ENCODE results near the gene MAGI1.

The MAGI1 gene

GRCh38 chr3:65828706-65829105, 210.0 kb downstream of the MAGI1 start:
- no peak for DNase-seq

GRCh38 chr3:65827076-65827475, 211.6 kb downstream of the MAGI1 start:
- DNase-seq = no peak

GRCh38 chr3:65824166-65824565, 214.6 kb downstream of the MAGI1 start:
- no peak for DNase-seq

- no peak for DNase-seq
Observed at GRCh38 chr3:65820600-65820999, 218.1 kb downstream of the MAGI1 start.

- no peak for DNase-seq
Observed at GRCh38 chr3:65819896-65820295, 218.8 kb downstream of the MAGI1 start.

- DNase-seq = no peak
Observed at GRCh38 chr3:65817553-65818126, 221.1 kb downstream of the MAGI1 start.

- no peak for DNase-seq
Observed at GRCh38 chr3:65816208-65816607, 222.5 kb downstream of the MAGI1 start.

GRCh38 chr3:65814845-65815578, 223.7 kb downstream of the MAGI1 start:
- DNase-seq = no peak

GRCh38 chr3:65811892-65812291, 226.8 kb downstream of the MAGI1 start:
- DNase-seq = no peak

- no peak for DNase-seq
Observed at GRCh38 chr3:65811086-65811761, 227.5 kb downstream of the MAGI1 start.

- no peak for DNase-seq
Observed at GRCh38 chr3:65810302-65810701, 228.4 kb downstream of the MAGI1 start.

- no peak for DNase-seq
Observed at GRCh38 chr3:65809641-65810150, 229.0 kb downstream of the MAGI1 start.

GRCh38 chr3:65808824-65809223, 229.9 kb downstream of the MAGI1 start:
- no peak for DNase-seq

GRCh38 chr3:65808407-65808806, 230.3 kb downstream of the MAGI1 start:
- DNase-seq = no peak

- DNase-seq = no peak
Observed at GRCh38 chr3:65807225-65807624, 231.5 kb downstream of the MAGI1 start.

GRCh38 chr3:65806600-65806999, 232.1 kb downstream of the MAGI1 start:
- no peak for DNase-seq

- no peak for DNase-seq
Observed at GRCh38 chr3:65796676-65797075, 242.0 kb downstream of the MAGI1 start.

- no peak for DNase-seq
Observed at GRCh38 chr3:65795166-65795565, 243.6 kb downstream of the MAGI1 start.

GRCh38 chr3:65793495-65794200, 245.1 kb downstream of the MAGI1 start:
- no peak for DNase-seq

- DNase-seq = no peak
Observed at GRCh38 chr3:65788461-65788860, 250.3 kb downstream of the MAGI1 start.

GRCh38 chr3:65787827-65788226, 250.9 kb downstream of the MAGI1 start:
- DNase-seq = no peak

GRCh38 chr3:65787340-65787739, 251.4 kb downstream of the MAGI1 start:
- no peak for DNase-seq

- DNase-seq = no peak
Observed at GRCh38 chr3:65786890-65787289, 251.8 kb downstream of the MAGI1 start.

Measured in hematopoietic multipotent progenitor cell treated with erythropoietin and hydrocortisone succinate and interleukin-3 and kit ligand, for 8 days (in vitro differentiated cells).